ENCODE data around the gene DNAJB7. TPM values are rescaled to one million over a fixed set of nuclear protein-coding genes. Genes with fewer than 3 reads are reported as not detected.

DNAJB7 gene
- total RNA-seq, 1 donor, result not detected

- Histone ChIP-seq H3K4me2 (ENCODE audit: insufficient read depth, low read length) (peak within 1 kb of the TSS; percentile 96), H3K36me3 (ENCODE audit: insufficient read depth, low read length) (peaks cover 6% of the 10 kb centered on the region), H4K20me1 (ENCODE audit: insufficient read depth, low read length) (peaks cover 5% of the 10 kb centered on the region), H3K79me2 (ENCODE audit: insufficient read depth, low read length) (peaks cover 46% of the 10 kb centered on the region), H3K4me3 (ENCODE audit: insufficient read depth, low read length) (peak within 1 kb of the TSS; percentile 100), H3K27ac (ENCODE audit: low read depth, low read length) (peak within 1 kb of the TSS; percentile 85), H2AFZ (ENCODE audit: low read length) (peak within 1 kb of the TSS; percentile 97), H3K4me1 (ENCODE audit: insufficient read depth, low read length) (peaks cover 19% of the 10 kb centered on the region), H3K9me3 (ENCODE audit: low read depth, low read length) (no peaks in the 10 kb centered on the region), H3K27me3 (ENCODE audit: insufficient read depth, low read length) (no peaks in the 10 kb centered on the region)
- DNase-seq (ENCODE audit: insufficient read length, low spot score, missing footprints), result peak; percentile 97
- TF ChIP-seq CTCF (IDR thresholded peaks at IDR 0.05; ENCODE audit: extremely low read depth, low read depth, low read length), result peak; percentile 43
Observed at GRCh38 chr22:40818747-40819598, 42.9 kb downstream of the DNAJB7 start, which contains the start of gene SLC25A17. Gene SLC25A17 (minus strand): TSS chr22:40819346. CDS start chr22:40819248, 98 bp downstream.

- DNase-seq (ENCODE audit: insufficient read length, low spot score, missing footprints), result no peak
- Histone ChIP-seq H3K4me3 (ENCODE audit: insufficient read depth, low read length) (peak overlapping the region; percentile 100), H3K27ac (ENCODE audit: low read depth, low read length) (peak overlapping the region; percentile 85), H3K9me3 (ENCODE audit: low read depth, low read length) (no peaks in the 10 kb centered on the region), H3K27me3 (ENCODE audit: insufficient read depth, low read length) (no peaks in the 10 kb centered on the region), H3K79me2 (ENCODE audit: insufficient read depth, low read length) (peaks cover 52% of the 10 kb centered on the region), H3K4me1 (ENCODE audit: insufficient read depth, low read length) (peaks cover 19% of the 10 kb centered on the region), H2AFZ (ENCODE audit: low read length) (peak overlapping the region; percentile 97), H3K36me3 (ENCODE audit: insufficient read depth, low read length) (no peaks in the 10 kb centered on the region), H4K20me1 (ENCODE audit: insufficient read depth, low read length) (peaks cover 5% of the 10 kb centered on the region), H3K4me2 (ENCODE audit: insufficient read depth, low read length) (peak overlapping the region; percentile 96)
- no peak for TF ChIP-seq CTCF (IDR thresholded peaks at IDR 0.05; ENCODE audit: extremely low read depth, low read depth, low read length)
Observed at GRCh38 chr22:40818192-40818746, 43.6 kb downstream of the DNAJB7 start.

GRCh38 chr22:40817737-40818136 is 44.2 kb downstream of the DNAJB7 start:
- TF ChIP-seq CTCF (IDR thresholded peaks at IDR 0.05; ENCODE audit: extremely low read depth, low read depth, low read length), result no peak
- H3K79me2 ChIP-seq (ENCODE audit: insufficient read depth, low read length), result peaks cover 57% of the 10 kb centered on the region
- H3K36me3 ChIP-seq (ENCODE audit: insufficient read depth, low read length), result no peaks in the 10 kb centered on the region
- H3K27me3 ChIP-seq (ENCODE audit: insufficient read depth, low read length), result no peaks in the 10 kb centered on the region
- peaks cover 5% of the 10 kb centered on the region for H4K20me1 ChIP-seq (ENCODE audit: insufficient read depth, low read length)
- no peak overlapping the region for H2AFZ ChIP-seq (ENCODE audit: low read length)
- peak overlapping the region; percentile 96 for H3K4me2 ChIP-seq (ENCODE audit: insufficient read depth, low read length)
- H3K4me3 ChIP-seq (ENCODE audit: insufficient read depth, low read length), result peak overlapping the region; percentile 100
- no peak overlapping the region for H3K27ac ChIP-seq (ENCODE audit: low read depth, low read length)
- no peaks in the 10 kb centered on the region for H3K9me3 ChIP-seq (ENCODE audit: low read depth, low read length)
- DNase-seq (ENCODE audit: insufficient read length, low spot score, missing footprints), result no peak
- peaks cover 19% of the 10 kb centered on the region for H3K4me1 ChIP-seq (ENCODE audit: insufficient read depth, low read length)

- Histone ChIP-seq H3K9me3 (ENCODE audit: low read depth, low read length) (no peaks in the 10 kb centered on the region), H3K4me3 (ENCODE audit: insufficient read depth, low read length) (no peak overlapping the region), H3K36me3 (ENCODE audit: insufficient read depth, low read length) (no peaks in the 10 kb centered on the region), H3K27me3 (ENCODE audit: insufficient read depth, low read length) (no peaks in the 10 kb centered on the region), H2AFZ (ENCODE audit: low read length) (no peak overlapping the region), H3K4me2 (ENCODE audit: insufficient read depth, low read length) (no peak overlapping the region), H3K4me1 (ENCODE audit: insufficient read depth, low read length) (peaks cover 15% of the 10 kb centered on the region), H3K79me2 (ENCODE audit: insufficient read depth, low read length) (peaks cover 79% of the 10 kb centered on the region), H4K20me1 (ENCODE audit: insufficient read depth, low read length) (peaks cover 5% of the 10 kb centered on the region), H3K27ac (ENCODE audit: low read depth, low read length) (no peak overlapping the region)
- TF ChIP-seq CTCF (IDR thresholded peaks at IDR 0.05; ENCODE audit: extremely low read depth, low read depth, low read length), result no peak
- DNase-seq (ENCODE audit: insufficient read length, low spot score, missing footprints), result no peak
Observed at GRCh38 chr22:40813912-40814315, 48.0 kb downstream of the DNAJB7 start.
